GM12873 (cell line): Measurements from ENCODE around the gene CDH4.

ENCODE experiments used
- TF ChIP-seq, protein P1 (sequence below): IDR thresholded peaks from 2 replicates; pipeline ENCODE4 v1.5.1; 2012; ENCODE audit warnings: low read depth, mild to moderate bottlenecking, moderate library complexity, low read length, control low read depth; ENCODE audit not compliant: insufficient read depth; ENCODE audit errors: missing control alignments

CDH4 gene

DNA sequence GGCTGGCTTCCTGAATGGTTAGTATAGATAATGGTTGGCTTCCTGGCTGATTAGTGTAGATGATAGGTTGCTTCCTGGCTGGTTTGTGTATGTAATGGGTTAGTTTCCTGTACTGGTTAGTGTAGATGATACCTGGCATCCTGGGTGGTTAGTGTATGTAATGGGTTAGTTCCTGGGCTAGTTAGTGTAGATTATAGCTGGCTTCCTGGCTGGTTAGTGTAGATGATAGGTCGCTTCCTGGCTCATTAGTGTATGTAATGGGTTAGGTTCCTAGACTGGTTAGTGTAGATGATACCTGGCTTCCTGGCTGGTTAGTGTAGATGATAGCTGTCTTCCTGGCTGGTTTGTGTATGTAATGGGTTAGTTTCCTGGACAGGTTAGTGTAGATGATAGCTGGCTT lies 613.3 kb downstream of the CDH4 start:
- TF ChIP-seq, protein P1, sequence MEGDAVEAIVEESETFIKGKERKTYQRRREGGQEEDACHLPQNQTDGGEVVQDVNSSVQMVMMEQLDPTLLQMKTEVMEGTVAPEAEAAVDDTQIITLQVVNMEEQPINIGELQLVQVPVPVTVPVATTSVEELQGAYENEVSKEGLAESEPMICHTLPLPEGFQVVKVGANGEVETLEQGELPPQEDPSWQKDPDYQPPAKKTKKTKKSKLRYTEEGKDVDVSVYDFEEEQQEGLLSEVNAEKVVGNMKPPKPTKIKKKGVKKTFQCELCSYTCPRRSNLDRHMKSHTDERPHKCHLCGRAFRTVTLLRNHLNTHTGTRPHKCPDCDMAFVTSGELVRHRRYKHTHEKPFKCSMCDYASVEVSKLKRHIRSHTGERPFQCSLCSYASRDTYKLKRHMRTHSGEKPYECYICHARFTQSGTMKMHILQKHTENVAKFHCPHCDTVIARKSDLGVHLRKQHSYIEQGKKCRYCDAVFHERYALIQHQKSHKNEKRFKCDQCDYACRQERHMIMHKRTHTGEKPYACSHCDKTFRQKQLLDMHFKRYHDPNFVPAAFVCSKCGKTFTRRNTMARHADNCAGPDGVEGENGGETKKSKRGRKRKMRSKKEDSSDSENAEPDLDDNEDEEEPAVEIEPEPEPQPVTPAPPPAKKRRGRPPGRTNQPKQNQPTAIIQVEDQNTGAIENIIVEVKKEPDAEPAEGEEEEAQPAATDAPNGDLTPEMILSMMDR: no peak

DNA sequence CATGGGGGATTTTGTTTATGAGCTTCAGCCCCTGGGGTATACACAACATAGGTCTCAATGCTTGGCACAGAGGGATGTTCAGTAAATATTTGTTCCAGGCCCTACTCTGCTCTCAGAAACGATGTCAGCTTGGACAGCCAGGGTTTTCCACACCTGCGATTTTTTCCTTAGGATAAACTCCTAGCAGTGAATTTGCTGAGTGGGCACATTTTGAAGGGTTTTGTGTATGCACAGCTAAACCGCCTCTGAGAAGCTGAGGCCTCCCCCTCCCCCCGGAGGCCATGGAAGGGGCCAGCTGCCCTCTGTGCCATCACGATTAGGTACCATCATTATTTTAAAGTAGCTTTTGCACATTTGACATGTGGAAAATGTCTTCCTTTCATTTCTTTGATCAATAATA lies 614.1 kb downstream of the CDH4 start:
- TF ChIP-seq, protein P1: no peak

DNA sequence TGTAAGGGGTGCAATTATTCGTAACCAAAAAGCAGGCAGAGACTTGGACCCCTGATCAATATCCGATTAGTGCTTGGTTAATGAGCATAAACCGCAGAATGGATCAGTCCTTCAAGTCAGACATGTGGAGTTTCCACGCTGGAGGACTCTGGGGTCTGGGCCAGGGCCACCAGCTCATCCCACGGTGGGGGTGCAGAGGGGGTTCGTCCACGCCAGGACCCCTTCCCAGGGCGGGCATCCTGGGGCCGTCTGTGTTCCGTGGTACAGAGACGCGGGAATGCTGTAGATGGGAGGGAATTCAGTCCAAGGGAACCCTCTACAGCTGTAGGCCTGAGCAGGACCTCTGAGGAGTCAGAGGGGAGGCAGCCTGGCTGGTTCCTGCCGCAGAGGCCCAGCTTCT lies 615.9 kb downstream of the CDH4 start:
- TF ChIP-seq, protein P1: no peak

DNA sequence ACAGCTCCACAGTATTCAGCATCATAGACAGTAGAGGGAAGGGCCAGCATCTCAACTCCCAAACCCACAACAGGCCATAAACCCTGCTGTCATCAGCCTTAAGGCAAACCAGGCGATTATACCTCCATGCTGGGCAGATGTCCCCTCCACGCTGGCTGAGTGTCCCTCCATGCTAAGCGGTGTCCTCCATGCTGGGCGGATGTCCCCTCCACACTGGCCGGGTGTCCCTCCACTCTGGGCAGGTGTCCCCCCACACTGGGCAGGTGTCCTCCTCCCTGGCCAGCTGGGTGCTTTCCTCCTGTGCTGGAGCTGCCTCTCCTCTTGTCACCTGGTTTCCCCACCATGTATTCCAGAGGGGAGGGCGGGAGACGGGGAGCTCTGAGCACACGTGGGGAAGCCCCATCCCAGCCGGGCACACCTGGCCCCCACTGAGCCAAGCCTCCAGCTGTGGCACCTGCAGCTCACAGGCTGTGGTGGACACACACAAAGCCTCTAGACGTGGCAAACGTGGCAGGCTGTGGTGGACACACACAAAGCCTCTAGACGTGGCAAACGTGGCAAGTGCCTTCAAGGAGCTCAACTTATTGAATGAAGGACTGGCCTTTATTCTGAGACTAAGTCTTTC lies 616.5 kb downstream of the CDH4 start:
- TF ChIP-seq, protein P1: no peak

DNA sequence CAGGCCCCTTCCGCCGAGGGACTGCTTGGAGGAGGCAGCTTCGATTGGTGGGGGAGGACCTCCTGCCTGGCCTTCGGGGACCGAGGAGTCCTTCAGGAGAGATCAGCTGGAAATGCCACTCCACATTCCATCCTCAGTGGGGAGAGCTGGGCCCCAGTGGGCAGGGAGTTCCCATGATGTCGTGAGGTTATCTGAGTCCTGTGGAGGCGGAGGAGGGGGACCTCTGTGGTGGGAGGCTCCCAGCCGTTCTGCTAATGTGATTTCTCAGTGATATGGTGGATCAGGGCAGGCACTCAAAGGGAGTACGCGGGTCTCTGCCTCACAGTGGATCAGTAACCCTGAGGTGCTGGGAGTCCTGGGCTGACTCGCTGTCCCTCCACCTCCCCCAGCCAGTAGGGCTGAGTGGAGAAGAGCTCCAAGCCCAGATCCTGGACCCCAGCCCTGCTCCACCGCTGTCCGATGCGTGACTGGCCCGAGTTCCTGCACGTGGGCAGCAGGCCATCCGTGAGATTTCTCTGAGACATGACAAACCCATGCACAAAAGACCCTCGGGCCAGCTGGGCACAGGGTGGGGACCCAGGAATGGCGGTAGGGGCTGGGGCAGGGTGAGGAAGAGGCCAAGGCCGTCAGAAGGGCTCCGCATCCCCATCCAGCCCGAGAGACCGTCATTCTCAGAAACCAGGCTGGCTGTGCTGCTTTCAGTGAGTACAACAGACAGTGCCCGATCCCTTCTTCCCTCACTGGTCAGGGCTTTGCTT lies 617.9 kb downstream of the CDH4 start:
- TF ChIP-seq, protein P1: no peak

DNA sequence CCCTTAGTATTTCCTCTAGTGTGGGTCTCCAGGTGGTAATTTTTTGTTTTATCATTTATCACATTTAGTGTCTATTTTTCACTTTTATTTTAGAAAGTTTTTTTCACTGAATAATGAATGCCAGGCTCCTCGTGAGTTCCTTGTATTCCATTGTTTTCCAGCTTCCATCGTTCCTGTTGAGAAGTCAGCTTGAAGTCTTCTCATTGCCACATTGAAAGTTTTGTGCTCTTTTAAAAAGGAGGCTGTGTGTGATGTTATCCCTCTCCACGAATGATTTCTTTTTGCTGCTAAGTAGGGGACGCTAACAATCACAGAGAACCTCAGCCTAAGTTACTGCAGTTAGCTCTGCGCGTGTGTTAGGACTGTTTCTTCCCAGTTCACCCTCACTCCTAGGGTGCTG lies 619.1 kb downstream of the CDH4 start:
- TF ChIP-seq, protein P1: no peak

DNA sequence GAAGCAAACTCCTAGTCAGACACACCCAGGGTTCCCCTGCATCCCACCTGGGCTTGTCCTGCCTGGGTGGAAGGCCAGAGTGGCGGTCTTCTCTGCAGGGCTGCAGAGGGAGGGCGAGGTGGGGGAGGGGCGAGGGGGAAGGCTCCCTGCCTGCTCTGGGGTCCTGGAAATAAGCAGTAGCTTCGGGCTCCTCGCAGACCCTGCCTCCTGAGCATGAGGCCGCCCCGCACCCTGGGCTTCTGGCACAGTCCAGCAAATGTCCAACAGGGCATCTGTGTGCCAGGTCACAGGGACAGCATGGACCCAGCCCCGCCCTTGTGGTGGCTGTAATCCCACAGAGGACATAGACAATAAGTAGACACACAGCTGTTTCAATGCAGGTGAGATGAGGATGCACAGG lies 619.9 kb downstream of the CDH4 start:
- TF ChIP-seq, protein P1: no peak
